Posterior cingulate gyrus (tissue), 11 donors: ENCODE measurements around the gene COL6A3.
"Not testable (repeated sequence)": the region's sequence is repeated elsewhere in the genome, so short reads cannot be mapped to it uniquely, and the experiment has no call there.

ENCODE experiments used
- DNase-seq, 10 donors: peaks; one replicate each; pipeline versions ENCODE4 v3.0.0 to v3.0.0-alpha.2; 2020 to 2021; ENCODE audit warnings: mixed read lengths in 3 of 10
- intact Hi-C: fragments of 100-400 bp; cut with DNase I; formaldehyde crosslinking; loops from one replicate; pipeline ENCODE4 v1.15.1; 2023

Gene COL6A3

GRCh38 chr2:237303244-237303643, 110.7 kb downstream of the COL6A3 start:
- DNase-seq, intact Hi-C loops: not testable (repeated sequence)

- intact Hi-C loops: no loop called here
- DNase-seq: no peak
Measured at GRCh38 chr2:237301595-237301994, 112.4 kb downstream of the COL6A3 start.

GRCh38 chr2:237300739-237301138, 113.2 kb downstream of the COL6A3 start:
- intact Hi-C loops: no loop called here
- DNase-seq: no peak

- intact Hi-C loops: no loop called here
- DNase-seq: no peak
Measured at GRCh38 chr2:237299906-237300305, 114.1 kb downstream of the COL6A3 start.

GRCh38 chr2:237298151-237299118, 115.5 kb downstream of the COL6A3 start:
- DNase-seq: no peak
- intact Hi-C loops: no loop called here

- intact Hi-C loops: no loop called here
- no peak for DNase-seq
Measured at GRCh38 chr2:237297421-237298150, 116.4 kb downstream of the COL6A3 start.

GRCh38 chr2:237296756-237297155, 117.2 kb downstream of the COL6A3 start:
- no peak for DNase-seq
- intact Hi-C loops: no loop called here

GRCh38 chr2:237295889-237296480, 118.0 kb downstream of the COL6A3 start:
- DNase-seq: no peak
- intact Hi-C loops: no loop called here

GRCh38 chr2:237294460-237294859, 119.5 kb downstream of the COL6A3 start:
- intact Hi-C loops: no loop called here
- DNase-seq: no peak

GRCh38 chr2:237293978-237294377, 120.0 kb downstream of the COL6A3 start:
- DNase-seq: no peak
- intact Hi-C loops: no loop called here

- DNase-seq: peak; percentile 25 to 93 (median 58)
- intact Hi-C loops: no loop called here
Measured at GRCh38 chr2:237291138-237291792, 122.7 kb downstream of the COL6A3 start.

GRCh38 chr2:237290261-237290660, 123.7 kb downstream of the COL6A3 start:
- intact Hi-C loops: no loop called here
- DNase-seq: peak in 3 of 10 donors; percentile 70 to 79 (median 79)

- no peak for DNase-seq
- intact Hi-C loops: no loop called here
Measured at GRCh38 chr2:237289139-237289538, 124.8 kb downstream of the COL6A3 start.

- intact Hi-C loops: no loop called here
- no peak for DNase-seq
Measured at GRCh38 chr2:237287872-237288271, 126.1 kb downstream of the COL6A3 start.

- intact Hi-C loops: no loop called here
- DNase-seq: no peak
Measured at GRCh38 chr2:237283131-237283928, 130.6 kb downstream of the COL6A3 start.

GRCh38 chr2:237282568-237283128, 131.3 kb downstream of the COL6A3 start:
- intact Hi-C loops: no loop called here
- no peak for DNase-seq

- intact Hi-C loops: no loop called here
Measured at GRCh38 chr2:237281836-237282306, 132.1 kb downstream of the COL6A3 start.

GRCh38 chr2:237280939-237281338, 133.0 kb downstream of the COL6A3 start:
- intact Hi-C loops: no loop called here
- no peak for DNase-seq

More at GRCh38 chr2:237281836-237282306, 132.1 kb downstream of the COL6A3 start:
- DNase-seq: no peak

- intact Hi-C loops: no loop called here
- no peak for DNase-seq
Measured at GRCh38 chr2:237280229-237280628, 133.7 kb downstream of the COL6A3 start.
